HepG2 (cell line): ENCODE results near the gene IQCE. TPM values are rescaled to one million over a fixed set of nuclear protein-coding genes. Genes with fewer than 3 reads are reported as not detected.

Experiments used
- AHR ChIP-seq: IDR thresholded peaks from 2 replicates; pipeline ENCODE4 v1.6.1; 2018; ENCODE audit warnings: missing genetic modification reagents, missing compliant biosample characterization
- ARID2 ChIP-seq: sonication (generic); formaldehyde crosslinking; IDR thresholded peaks from 2 replicates; pipeline ENCODE4 v1.8.1; 2022; ENCODE audit warnings: mild to moderate bottlenecking, missing genetic modification reagents, borderline replicate concordance
- ATF1 ChIP-seq: IDR thresholded peaks from 2 replicates; pipeline ENCODE4 v1.6.1; 2016; ENCODE audit warnings: mild to moderate bottlenecking, control low read depth
- ATF5 ChIP-seq: sonication (generic); formaldehyde crosslinking; IDR thresholded peaks from 2 replicates; pipeline ENCODE4 v1.4.0; 2020; ENCODE audit warnings: mild to moderate bottlenecking, low read depth, missing genetic modification reagents
- ATF7 ChIP-seq, 2 experiments: fragments of 450-650 bp in 1 of 2; sonication (generic) in 1 of 2; formaldehyde crosslinking in 1 of 2; IDR thresholded peaks; 2 replicates each; pipeline versions ENCODE4 v1.4.0 to v1.6.1; 2016 to 2020; ENCODE audit warnings: antibody characterized with exemption in 1 of 2, mild to moderate bottlenecking in 1 of 2, missing genetic modification reagents in 1 of 2
- BRD4 ChIP-seq: sonication (generic); formaldehyde crosslinking; IDR thresholded peaks from 2 replicates; pipeline ENCODE4 v1.4.0; 2020; ENCODE audit warnings: missing genetic modification reagents
- EHMT2 ChIP-seq: fragments of 200-600 bp; sonication (generic); IDR thresholded peaks from 2 replicates; pipeline ENCODE4 v1.7.0; 2017; ENCODE audit warnings: antibody characterized with exemption, low read depth, low read length, borderline replicate concordance
- GATAD2A ChIP-seq: IDR thresholded peaks from 2 replicates; pipeline ENCODE4 v1.6.1; 2016
- HDAC6 ChIP-seq: fragments of 200-600 bp; sonication (generic); IDR thresholded peaks from 2 replicates; pipeline ENCODE4 v1.7.0; 2017; ENCODE audit warnings: mild to moderate bottlenecking, antibody characterized with exemption, low read length, low read depth
- MBNL3 ChIP-seq: fragments of 250-450 bp; sonication (Bioruptor Pico); conservative IDR thresholded peaks from 2 replicates; pipeline ENCODE4 v1.8.0; 2022; ENCODE audit warnings: mild to moderate bottlenecking, inconsistent platforms
- MTF1 ChIP-seq: sonication (generic); formaldehyde crosslinking; IDR thresholded peaks from 2 replicates; pipeline ENCODE4 v1.5.0; 2020; ENCODE audit warnings: missing genetic modification reagents
- MXI1 ChIP-seq: IDR thresholded peaks from 3 replicates; pipeline ENCODE4 v1.6.1; 2012; ENCODE audit warnings: low read depth, low read length, inconsistent platforms, borderline replicate concordance
- NFIC ChIP-seq: IDR thresholded peaks from 2 replicates; pipeline ENCODE4 v1.6.1; 2012; ENCODE audit warnings: mild to moderate bottlenecking, low read length, inconsistent platforms
- PBX2 ChIP-seq: IDR thresholded peaks from 2 replicates; pipeline ENCODE4 v1.6.1; 2016; ENCODE audit warnings: control low read depth
- PCBP1 ChIP-seq: fragments of 200-400 bp; formaldehyde crosslinking; IDR thresholded peaks from 2 replicates; pipeline ENCODE4 v1.6.1; 2017; ENCODE audit warnings: mild to moderate bottlenecking, low read depth, low read length, borderline replicate concordance
- SIN3B ChIP-seq: fragments of 150-350 bp; IDR thresholded peaks from 2 replicates; pipeline ENCODE4 v1.6.1; 2014; ENCODE audit warnings: low read length
- STAT6 ChIP-seq: sonication (generic); formaldehyde crosslinking; IDR thresholded peaks from 2 replicates; pipeline ENCODE4 v1.4.0; 2020; ENCODE audit warnings: missing genetic modification reagents, mild to moderate bottlenecking, borderline replicate concordance
- ZBTB39 ChIP-seq: sonication (generic); formaldehyde crosslinking; IDR thresholded peaks from 2 replicates; pipeline ENCODE4 v1.5.0; 2020; ENCODE audit warnings: missing genetic modification reagents
- ZEB1 ChIP-seq: IDR thresholded peaks from 2 replicates; pipeline ENCODE4 v1.6.1; 2012; ENCODE audit warnings: mild to moderate bottlenecking, low read depth, inconsistent platforms; ENCODE audit not compliant: insufficient replicate concordance
- ZFP37 ChIP-seq: sonication (generic); formaldehyde crosslinking; IDR thresholded peaks from 2 replicates; pipeline ENCODE4 v1.4.0; 2020; ENCODE audit warnings: missing genetic modification reagents, borderline replicate concordance
- ZNF143 ChIP-seq: sonication (generic); formaldehyde crosslinking; IDR thresholded peaks from 2 replicates; pipeline ENCODE4 v1.4.0; 2020; ENCODE audit warnings: missing genetic modification reagents
- ZNF556 ChIP-seq: sonication (generic); formaldehyde crosslinking; IDR thresholded peaks from 2 replicates; pipeline ENCODE4 v1.4.0; 2020; ENCODE audit warnings: mild to moderate bottlenecking, missing genetic modification reagents, borderline replicate concordance
- polyA plus RNA-seq, 8 experiments: library from polyadenylated mRNA; depleted of rRNA in 3 of 8; stranded (reverse) in 7 of 8; unstranded in 1 of 8; fragments of >200 nt; fragmentation: Illumina TruSeq in 4 of 8; extraction: Trizol in 4 of 8; gene quantifications; 2 replicates each; pipeline versions ENCODE4 v1.2.1 to v1.2.3, GENCODE V29; 2011 to 2016; ENCODE audit warnings: low read depth in 4 of 8, missing spikeins in 1 of 8, mixed read lengths in 1 of 8; ENCODE audit not compliant: insufficient read depth in 1 of 8
- total RNA-seq, 5 experiments: library from RNA; depleted of rRNA; stranded (reverse); fragments of >200 nt; fragmentation: Illumina TruSeq; extraction: Trizol; gene quantifications; 2 replicates each; pipeline ENCODE4 v1.2.3, GENCODE V29; 2016; ENCODE audit warnings: low read depth in 1 of 5

The IQCE gene
- total and polyA plus RNA-seq, 2 of the 13 experiments (the other 11 are each of a cell fraction or from before 2014, with no cell fraction given), result 1.5 to 2.5 TPM

- TF ChIP-seq MTF1 (CRISPR knock-in tag) (no peak), AHR (CRISPR knock-in tag) (peak; percentile 87; the same call in 1 of the 2 replicates), GATAD2A (CRISPR knock-in tag) (peak; percentile 91), PBX2 (peak; percentile 42; the same call in 1 of the 2 replicates), MBNL3 (CRISPR knock-in tag) (no peak), ATF5 (CRISPR knock-in tag) (no peak), SIN3B (no peak), ZNF556 (peak; percentile 93; the same call in 1 of the 2 replicates), ATF7 (IDR thresholded peaks at IDR 0.05) (no peak), ATF7 (CRISPR knock-in tag; IDR thresholded peaks at IDR 0.05) (0 out of 2 replicates have a peak, but pooled peaks have one; percentile 45), ZEB1 (no peak), PCBP1 (no peak), BRD4 (CRISPR knock-in tag) (no peak), STAT6 (0 out of 2 replicates have a peak, but pooled peaks have one; percentile 39), NFIC (no peak), ATF1 (no peak), EHMT2 (no peak), HDAC6 (no peak), MXI1 (peak; percentile 84; the same call in 1 of the 3 replicates), ZBTB39 (no peak), ZNF143 (0 out of 2 replicates have a peak, but pooled peaks have one; percentile 25), ARID2 (CRISPR knock-in tag) (0 out of 2 replicates have a peak, but pooled peaks have one; percentile 32), ZFP37 (CRISPR knock-in tag) (0 out of 2 replicates have a peak, but pooled peaks have one; percentile 37)
Observed at GRCh38 chr7:2663121-2663886, 104.5 kb downstream of the IQCE start (continued).
